ENCODE measurements around the gene PRR23C.
"Not testable (repeated sequence)": the region's sequence is repeated elsewhere in the genome, so short reads cannot be mapped to it uniquely, and the experiment has no call there.

The PRR23C gene

DNA sequence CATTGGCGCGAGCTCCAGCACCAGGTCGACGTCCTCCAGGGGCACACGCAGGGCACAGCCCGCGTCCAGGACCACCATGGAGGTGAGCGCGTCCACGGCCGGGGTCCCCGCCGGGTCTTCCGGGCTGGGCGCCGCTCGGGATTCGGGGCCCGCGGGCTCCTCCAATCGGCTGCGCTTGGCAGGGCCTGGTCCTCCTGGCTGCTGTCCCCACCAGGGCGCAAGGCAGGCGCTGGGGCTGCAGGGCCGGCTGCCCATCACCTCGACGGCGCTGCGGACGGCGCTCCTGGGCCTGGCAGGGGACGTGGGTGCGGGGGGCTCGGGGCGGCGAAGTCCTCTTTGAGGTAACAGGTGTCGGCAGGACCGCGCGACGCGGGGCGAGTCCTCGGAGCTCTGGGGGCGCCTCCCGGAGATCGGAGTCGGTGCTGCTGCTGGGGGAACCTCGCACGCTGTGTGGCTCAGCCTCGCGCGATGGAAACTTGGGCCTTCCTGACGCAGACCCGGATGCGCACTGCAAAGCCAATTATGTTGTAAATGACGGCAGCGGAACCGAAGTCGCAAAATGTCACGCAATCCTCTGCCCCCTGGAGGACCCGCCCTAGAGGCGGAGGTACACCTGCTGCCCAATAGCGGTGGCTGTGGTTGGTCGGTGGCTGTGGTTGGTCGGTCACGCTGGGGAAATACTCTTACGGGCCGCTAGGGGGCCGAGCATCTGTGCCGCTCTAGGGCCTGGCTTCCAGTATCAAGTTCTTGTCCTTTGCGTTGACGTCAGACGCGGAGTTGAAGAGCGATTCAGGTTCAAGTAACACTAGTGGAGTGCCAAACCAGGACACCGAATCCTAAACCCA lies at the start of gene PRR23C:
Gene PRR23C (minus strand): TSS at position 527 of the 845 bp plus-strand sequence. CDS start 272 bp downstream, at position 255.
- no peak for DNase-seq

GRCh38 chr3:139093840-139094239 lies 49.1 kb upstream of the PRR23C start:
- DNase-seq = no peak

DNA sequence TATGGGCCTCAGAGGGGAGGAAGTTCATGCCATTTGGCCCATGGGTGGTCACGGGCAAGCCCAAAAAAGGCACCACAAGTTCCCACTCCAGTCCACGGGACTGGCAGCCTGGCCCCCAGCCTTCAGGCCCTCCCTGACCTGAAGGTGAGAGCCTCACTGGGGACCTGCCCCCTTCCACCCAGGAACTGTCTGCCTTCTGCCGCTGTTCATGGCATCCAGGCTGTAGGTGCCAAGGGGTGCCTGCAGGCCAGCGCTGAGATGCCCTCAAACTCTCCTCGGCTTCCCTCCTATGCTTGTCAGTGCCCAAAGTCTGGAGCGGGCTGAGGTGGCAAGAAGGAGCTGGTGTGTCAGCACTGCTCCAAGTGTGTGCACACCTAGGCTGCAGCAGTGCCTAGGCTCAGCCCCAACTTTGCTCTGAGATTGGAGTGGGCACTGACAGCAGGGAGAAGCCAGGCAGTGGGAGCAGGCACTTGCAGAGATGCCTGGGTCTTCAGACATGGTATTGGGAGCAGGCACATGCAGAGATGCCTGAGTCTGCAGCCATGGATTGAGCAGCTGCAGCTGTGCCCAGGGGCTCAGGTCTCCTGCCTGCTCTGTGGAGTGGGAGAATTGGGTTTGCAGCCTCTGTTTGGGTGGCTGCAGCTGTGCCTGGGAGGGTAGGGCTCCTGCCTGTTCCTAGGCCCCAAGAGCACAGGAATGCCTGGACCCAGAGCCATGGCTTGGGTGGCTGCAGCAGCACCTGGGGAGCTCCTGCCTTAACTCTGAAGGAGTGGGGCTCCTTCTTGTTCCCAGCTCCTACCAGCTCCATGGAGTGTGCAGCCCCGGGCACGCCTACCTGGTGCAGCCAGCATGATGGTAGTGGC lies 44.0 kb upstream of the PRR23C start:
- DNase-seq = no peak

- no peak for DNase-seq
These were observed 42.9 kb upstream of the PRR23C start for GRCh38 chr3:139087621-139088020.

- no peak for DNase-seq
These were observed 39.5 kb upstream of the PRR23C start for GRCh38 chr3:139084176-139084575.

DNA sequence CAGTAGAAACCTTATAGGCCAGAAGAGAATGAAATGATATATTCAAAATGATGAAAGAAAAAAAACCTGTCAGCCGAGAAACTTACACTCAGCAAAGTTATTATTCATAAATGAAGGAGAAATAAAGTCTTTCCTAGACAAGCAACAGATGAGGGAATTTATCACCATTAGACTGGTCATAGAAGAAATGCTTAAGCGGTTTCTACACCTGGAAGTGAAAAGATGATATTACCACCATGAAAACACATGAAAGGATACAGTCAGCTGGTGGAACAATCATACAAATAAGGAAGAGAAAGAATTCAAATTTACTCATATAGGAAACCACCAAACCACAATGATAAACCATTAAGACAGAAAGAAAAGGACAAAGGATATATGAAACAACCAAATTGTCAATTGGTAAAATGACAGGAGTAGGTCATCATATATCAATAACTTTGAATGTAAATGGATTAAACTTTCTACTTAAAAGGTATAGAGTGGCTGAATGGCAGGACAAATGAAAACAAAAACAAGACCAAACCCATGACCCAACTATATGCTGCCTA lies 29.9 kb upstream of the PRR23C start:
- DNase-seq = no peak

GRCh38 chr3:139062918-139063317 lies 18.2 kb upstream of the PRR23C start:
- DNase-seq = no peak

DNA sequence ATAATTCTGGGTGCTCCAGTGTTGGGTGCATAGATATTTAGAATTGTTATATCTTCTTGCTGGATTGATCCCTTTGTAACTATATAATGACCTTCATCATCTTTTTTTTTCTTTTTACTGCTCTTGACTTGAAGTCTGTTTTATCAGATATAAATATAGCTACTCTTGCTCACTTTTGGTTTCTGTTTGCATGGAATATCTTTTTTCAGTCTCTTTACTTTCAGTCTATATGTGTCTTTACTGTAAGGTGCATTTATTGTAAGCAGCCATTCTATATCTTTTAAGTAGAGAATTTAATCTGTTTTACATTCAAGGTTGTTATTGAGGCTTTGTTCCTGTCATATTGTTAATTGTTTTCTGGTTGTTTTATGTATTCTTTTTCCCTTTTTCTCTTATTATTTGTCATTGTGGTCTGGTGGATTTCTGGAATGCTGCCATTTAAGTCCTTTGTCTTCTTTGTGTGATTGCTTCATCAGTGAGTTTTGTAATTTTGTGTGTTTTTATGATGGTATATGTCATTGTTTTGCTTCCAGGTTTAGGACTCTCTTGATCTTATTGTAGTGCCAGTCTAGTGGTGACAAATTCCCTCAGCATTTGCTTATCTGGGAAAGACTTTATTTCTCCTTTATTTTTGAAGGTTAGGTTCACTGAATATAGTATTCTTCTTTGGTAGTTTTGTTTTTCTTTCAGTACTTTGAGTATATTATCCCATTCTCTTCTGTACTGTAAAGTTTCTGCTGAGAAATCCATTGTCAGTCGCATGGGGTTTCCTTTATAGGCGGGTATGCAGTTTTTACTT lies 8.3 kb upstream of the PRR23C start:
- no peak for DNase-seq

GRCh38 chr3:139043554-139044365 lies 932 bp downstream of the PRR23C start:
- no peak for DNase-seq

GRCh38 chr3:139037478-139037877 lies 7.2 kb downstream of the PRR23C start:
- DNase-seq = no peak

- DNase-seq = no peak
These were observed 12.2 kb downstream of the PRR23C start for GRCh38 chr3:139032326-139033002.

DNA sequence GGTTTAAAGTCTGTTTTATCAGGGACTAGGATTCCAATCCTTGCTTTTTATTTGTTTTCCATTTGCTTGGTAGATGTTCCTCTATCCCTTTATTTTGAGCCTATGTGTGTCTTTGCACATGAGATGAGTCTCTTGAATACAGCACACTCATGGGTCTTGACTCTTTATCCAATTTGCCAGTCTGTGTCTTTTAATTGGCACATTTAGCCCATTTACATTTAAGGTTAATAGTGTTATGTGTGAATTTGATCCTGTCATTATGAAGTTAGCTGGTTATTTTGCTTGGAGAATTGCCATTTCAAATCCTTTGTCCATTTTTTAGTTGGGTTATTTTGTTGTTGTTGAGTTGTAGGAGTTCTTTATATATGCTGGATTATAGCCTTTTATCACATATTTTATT lies 14.1 kb downstream of the PRR23C start:
- not testable (repeated sequence) for DNase-seq

- DNase-seq = no peak
These were observed 19.7 kb downstream of the PRR23C start for GRCh38 chr3:139024968-139025367.

DNA sequence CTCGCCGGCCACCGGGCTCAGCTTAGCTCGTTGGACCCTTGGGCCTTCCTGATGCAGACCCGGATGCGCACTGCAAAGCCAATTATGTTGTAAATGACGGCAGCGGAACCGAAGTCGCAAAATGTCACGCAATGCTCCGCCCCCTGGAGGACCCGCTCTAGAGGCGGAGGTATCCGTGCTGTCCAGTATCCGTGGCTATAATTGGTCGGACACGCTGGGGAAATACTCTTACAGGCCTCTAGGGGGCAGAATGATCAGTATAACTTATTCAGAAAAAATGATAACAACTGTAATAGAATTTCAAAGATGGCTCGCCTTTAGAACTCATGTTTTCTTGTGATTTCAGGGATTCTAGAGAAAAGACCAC lies 23.8 kb downstream of the PRR23C start, which contains the start of gene PRR23B:
Gene PRR23B (minus strand): TSS at position 59 of the 367 bp plus-strand sequence. CDS start 265 bp downstream, outside the sequence.
- DNase-seq = no peak

DNA sequence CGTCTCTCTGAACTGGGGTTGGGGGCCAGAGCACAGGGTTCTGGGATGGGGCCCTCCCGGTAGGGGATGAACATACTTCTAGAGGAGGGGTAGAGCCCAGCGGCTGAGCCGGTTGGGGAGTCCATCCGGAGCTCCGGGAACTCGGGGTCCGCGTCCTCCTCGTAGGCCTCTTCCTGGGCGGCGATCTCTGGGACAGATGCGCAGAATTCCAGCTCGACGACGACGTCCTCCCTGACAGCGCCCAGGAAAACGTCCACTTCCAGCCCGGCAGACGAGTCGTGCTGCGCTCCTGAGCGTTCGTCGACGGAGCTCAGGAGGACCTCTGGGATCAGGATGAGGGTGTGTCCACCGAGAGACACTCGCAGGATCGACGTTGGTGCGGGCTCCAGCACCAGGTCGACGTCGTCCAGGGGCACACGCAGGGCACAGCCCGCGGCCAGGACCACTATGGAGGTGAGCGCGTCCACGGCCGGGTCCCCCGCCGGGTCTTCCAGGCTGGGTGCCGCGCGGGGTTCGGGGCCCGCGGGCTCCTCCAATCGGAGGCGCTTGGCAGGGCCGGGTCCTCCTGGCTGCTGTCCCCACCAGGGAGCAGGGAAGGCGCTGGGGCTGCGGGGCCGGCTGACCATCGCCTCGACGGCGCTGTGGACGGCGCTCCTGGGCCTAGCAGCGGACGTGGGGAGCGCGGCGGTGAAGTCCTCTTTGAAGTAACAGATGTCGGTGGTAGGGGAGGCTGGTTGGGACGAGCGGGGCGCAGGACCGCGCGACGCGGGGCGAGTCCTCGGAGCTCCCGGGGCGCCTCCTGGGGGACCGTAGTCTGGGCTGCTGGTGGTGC lies 24.4 kb downstream of the PRR23C start:
- no peak for DNase-seq

DNA sequence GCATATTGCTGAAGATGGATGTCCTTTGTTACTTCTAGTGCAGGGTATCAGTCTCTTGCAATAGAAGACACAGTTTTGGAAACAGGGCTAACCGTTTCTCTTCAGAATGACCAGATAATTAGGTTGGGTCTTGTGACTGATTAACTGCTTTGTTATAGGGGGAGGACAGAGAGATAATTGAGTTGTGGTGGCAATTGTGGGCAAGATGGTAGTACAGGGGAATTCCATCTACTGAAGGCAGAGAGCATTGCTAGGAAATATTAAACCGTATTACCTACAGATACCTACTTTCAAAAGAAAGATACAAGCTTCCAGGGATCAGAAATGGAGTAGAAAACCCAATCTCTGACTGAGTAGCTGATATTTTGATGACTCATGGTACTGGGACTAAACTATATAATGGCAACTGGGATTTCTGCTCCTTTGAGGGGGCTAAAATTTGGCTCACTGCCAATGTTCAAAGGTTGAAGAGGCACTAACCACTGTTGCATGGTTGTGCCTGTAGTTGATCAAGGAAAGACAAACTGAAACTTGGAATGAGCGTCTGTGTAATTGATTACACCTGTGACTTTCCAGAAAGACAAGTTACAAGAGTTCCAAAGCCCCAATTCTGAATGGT lies 28.2 kb downstream of the PRR23C start:
- no peak for DNase-seq

DNA sequence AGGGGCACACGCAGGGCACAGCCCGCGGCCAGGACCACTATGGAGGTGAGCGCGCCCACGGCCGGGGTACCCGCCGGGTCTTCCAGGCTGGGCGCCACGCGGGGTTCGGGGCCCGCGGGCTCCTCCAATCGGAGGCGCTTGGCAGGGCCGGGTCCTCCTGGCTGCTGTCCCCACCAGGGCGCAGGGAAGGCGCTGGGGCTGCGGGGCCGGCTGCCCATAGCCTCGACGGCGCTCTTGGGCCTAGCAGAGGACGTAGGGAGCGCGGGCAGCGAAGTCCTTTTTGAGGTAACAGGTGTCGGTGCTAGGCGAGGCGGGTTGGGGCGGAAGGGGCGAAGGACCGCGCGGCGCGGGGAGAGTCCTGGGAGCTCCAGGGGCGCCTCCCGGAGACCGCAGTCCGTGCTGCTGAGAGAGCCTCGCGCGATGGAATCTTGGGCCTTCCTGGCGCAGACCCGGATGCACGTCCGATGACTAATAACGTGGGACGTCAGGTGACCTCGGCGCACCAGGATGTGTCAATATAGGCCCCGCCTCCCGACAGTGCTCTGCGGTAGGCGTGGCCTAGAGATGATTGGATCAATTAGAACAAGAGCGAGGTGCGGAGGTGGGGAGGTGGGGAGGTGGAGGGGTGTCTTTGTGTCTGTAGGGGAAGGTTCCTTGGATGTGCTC lies 38.5 kb downstream of the PRR23C start, which contains the start of gene PRR23A:
Gene PRR23A (minus strand): TSS at position 218 of the 666 bp plus-strand sequence. CDS start 0 bp downstream, at position 218.
- no peak for DNase-seq

GRCh38 chr3:139005356-139005993 lies 39.2 kb downstream of the PRR23C start:
- no peak for DNase-seq

Measured in activated CD4-positive, alpha-beta T cell treated with anti-CD3 and anti-CD28 coated beads for 48 hours (primary cell).